ENCODE measurements around the gene CTNNA3. TPM values are rescaled to one million over a fixed set of nuclear protein-coding genes. Genes with fewer than 3 reads are reported as not detected.

CTNNA3 gene
- total and polyA plus RNA-seq, 2 donors (not counting 3 experiments of a cell fraction or from before 2014, with no cell fraction given): not detected

DNA sequence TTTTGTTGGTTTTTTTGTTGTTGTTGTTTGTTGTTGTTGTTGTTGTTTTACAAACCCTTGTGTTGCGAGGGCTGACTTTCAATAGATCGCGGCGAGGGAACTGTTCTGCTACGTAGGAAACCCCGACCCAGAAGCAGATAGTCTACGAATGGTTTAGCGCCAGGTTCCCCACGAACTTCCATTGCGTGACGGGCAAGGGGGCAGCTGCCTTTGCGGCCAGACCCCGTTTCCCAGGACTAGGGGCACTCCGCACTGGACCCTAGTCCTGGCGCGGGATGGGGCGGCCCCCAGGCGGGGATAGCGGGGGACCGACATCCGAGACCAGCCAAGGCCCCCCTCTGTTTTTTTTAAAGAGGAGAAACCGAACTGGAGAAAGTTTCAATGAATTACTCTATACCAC is 650.6 kb downstream of the CTNNA3 start:
- ChIA-PET CTCF (no interaction called here), POLR2A (no interaction called here)
- dilution Hi-C loops (cut with MboI; ENCODE audit: extremely low pct_ligation_motif_present, low sequenced_read_pairs): no loop called here
- no peak for FAIRE-seq
- Histone ChIP-seq H3K4me3 (replicated peaks in 1 of 3; ENCODE audit: insufficient read depth in 1 of 3, low read depth in 1 of 3, low read length in 3 of 3) (no peak overlapping the region), H3K27me3 (ENCODE audit: control insufficient read depth in 2 of 2, insufficient read depth in 2 of 2, low read length in 2 of 2) (no peaks in the 10 kb centered on the region), H3K4me2 (ENCODE audit: insufficient read depth, low read length) (no peak overlapping the region), H2AFZ (ENCODE audit: low read depth, low read length) (no peak overlapping the region), H3K9me3 (replicated peaks; ENCODE audit: control insufficient read depth, insufficient read depth, low read length) (no peaks in the 10 kb centered on the region), H3K27ac (ENCODE audit: insufficient read depth, low read depth, low read length) (no peak overlapping the region), H3K9ac (replicated peaks; ENCODE audit: extremely low read depth, insufficient read depth, low read length) (no peak overlapping the region), H3K36me3 (ENCODE audit: control insufficient read depth in 2 of 2, extremely low read depth in 1 of 2, insufficient read depth in 2 of 2, low read length in 2 of 2) (no peaks in the 10 kb centered on the region), H3K79me2 (ENCODE audit: control insufficient read depth, insufficient read depth, low read length) (no peaks in the 10 kb centered on the region), H3K4me1 (ENCODE audit: control insufficient read depth, extremely low read depth, insufficient read depth, low read length) (no peaks in the 10 kb centered on the region), H4K20me1 (replicated peaks; ENCODE audit: control insufficient read depth, extremely low read depth, insufficient read depth, low read length) (no peaks in the 10 kb centered on the region), H3K9me1 (replicated peaks; ENCODE audit: control insufficient read depth, extremely low read depth, insufficient read depth, low read length) (no peaks in the 10 kb centered on the region)
- BruUV-seq (replicated peaks): no TSS peak
- TF ChIP-seq MYC (IDR thresholded peaks at IDR 0.05; ENCODE audit: low read depth, low read length): no peak
- no peak for TF ChIP-seq GATA2 (IDR thresholded peaks at IDR 0.05; ENCODE audit: insufficient read depth, insufficient read length, low read depth, low read length)
- TF ChIP-seq JUN (IDR thresholded peaks at IDR 0.05; ENCODE audit: borderline replicate concordance, insufficient read depth, insufficient read length, low read depth): no peak
- no peak for TF ChIP-seq FOS (IDR thresholded peaks at IDR 0.05; ENCODE audit: borderline replicate concordance, insufficient read depth, low read length)
- no peak for TF ChIP-seq POLR2AphosphoS5 (IDR thresholded peaks at IDR 0.05; ENCODE audit: insufficient read depth, low read depth, low read length)
- TF ChIP-seq, protein P1, sequence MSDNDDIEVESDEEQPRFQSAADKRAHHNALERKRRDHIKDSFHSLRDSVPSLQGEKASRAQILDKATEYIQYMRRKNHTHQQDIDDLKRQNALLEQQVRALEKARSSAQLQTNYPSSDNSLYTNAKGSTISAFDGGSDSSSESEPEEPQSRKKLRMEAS (IDR thresholded peaks at IDR 0.05; ENCODE audit: insufficient read depth, insufficient read length): no peak
- TF ChIP-seq, protein P2, sequence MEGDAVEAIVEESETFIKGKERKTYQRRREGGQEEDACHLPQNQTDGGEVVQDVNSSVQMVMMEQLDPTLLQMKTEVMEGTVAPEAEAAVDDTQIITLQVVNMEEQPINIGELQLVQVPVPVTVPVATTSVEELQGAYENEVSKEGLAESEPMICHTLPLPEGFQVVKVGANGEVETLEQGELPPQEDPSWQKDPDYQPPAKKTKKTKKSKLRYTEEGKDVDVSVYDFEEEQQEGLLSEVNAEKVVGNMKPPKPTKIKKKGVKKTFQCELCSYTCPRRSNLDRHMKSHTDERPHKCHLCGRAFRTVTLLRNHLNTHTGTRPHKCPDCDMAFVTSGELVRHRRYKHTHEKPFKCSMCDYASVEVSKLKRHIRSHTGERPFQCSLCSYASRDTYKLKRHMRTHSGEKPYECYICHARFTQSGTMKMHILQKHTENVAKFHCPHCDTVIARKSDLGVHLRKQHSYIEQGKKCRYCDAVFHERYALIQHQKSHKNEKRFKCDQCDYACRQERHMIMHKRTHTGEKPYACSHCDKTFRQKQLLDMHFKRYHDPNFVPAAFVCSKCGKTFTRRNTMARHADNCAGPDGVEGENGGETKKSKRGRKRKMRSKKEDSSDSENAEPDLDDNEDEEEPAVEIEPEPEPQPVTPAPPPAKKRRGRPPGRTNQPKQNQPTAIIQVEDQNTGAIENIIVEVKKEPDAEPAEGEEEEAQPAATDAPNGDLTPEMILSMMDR (IDR thresholded peaks at IDR 0.05; ENCODE audit: extremely low read depth in 1 of 2, insufficient read depth in 1 of 2, low read depth in 1 of 2, low read length in 2 of 2): no peak
- TF ChIP-seq POLR2A (IDR thresholded peaks at IDR 0.05; ENCODE audit: low read depth, low read length): no peak
- TF ChIP-seq EZH2 (IDR thresholded peaks at IDR 0.05; ENCODE audit: borderline replicate concordance, low read depth, low read length, severe bottlenecking): no peak
- DNase-seq (ENCODE audit: low read depth, low spot score): no peak
- intact Hi-C loops (cut with micrococcal nuclease): no loop called here
